NCI-H82 (cell line): ENCODE data around the gene TMEM151A.
"Not testable (repeated sequence)": the region's sequence is repeated elsewhere in the genome, so short reads cannot be mapped to it uniquely, and the experiment has no call there.

Experiments used
- DNase-seq: peaks from one replicate; lab custom pipeline; 2025; lab: John Stamatoyannopoulos, UW

The TMEM151A gene

GRCh38 chr11:66291706-66292542, at the start of gene TMEM151A:
Gene TMEM151A (plus strand): TSS chr11:66291894. CDS start chr11:66292014, 120 bp downstream.
- DNase-seq = peak; percentile 40

- DNase-seq = no peak
Observed at GRCh38 chr11:66242095-66242765, 49.5 kb upstream of the TMEM151A start.

GRCh38 chr11:66243782-66244535, 47.7 kb upstream of the TMEM151A start:
- no peak for DNase-seq

- DNase-seq = no peak
Observed at GRCh38 chr11:66247295-66247694, 44.4 kb upstream of the TMEM151A start.

GRCh38 chr11:66247801-66248200, 43.9 kb upstream of the TMEM151A start:
- no peak for DNase-seq

- no peak for DNase-seq
Observed at GRCh38 chr11:66248903-66249302, 42.8 kb upstream of the TMEM151A start.

- no peak for DNase-seq
Observed at GRCh38 chr11:66251809-66252208, 39.9 kb upstream of the TMEM151A start.

- DNase-seq = not testable (repeated sequence)
Observed at GRCh38 chr11:66253081-66253480, 38.6 kb upstream of the TMEM151A start.

GRCh38 chr11:66258473-66258893, 33.2 kb upstream of the TMEM151A start:
- DNase-seq = no peak

GRCh38 chr11:66259225-66259624, 32.5 kb upstream of the TMEM151A start:
- DNase-seq = no peak

GRCh38 chr11:66259956-66260355, 31.7 kb upstream of the TMEM151A start:
- DNase-seq = no peak

GRCh38 chr11:66261578-66261977, 30.1 kb upstream of the TMEM151A start:
- DNase-seq = no peak

GRCh38 chr11:66262191-66262590, 29.5 kb upstream of the TMEM151A start:
- no peak for DNase-seq

GRCh38 chr11:66262696-66263095, 29.0 kb upstream of the TMEM151A start:
- no peak for DNase-seq

GRCh38 chr11:66263231-66263630, 28.5 kb upstream of the TMEM151A start:
- no peak for DNase-seq

GRCh38 chr11:66263785-66264184, 27.9 kb upstream of the TMEM151A start:
- no peak for DNase-seq

GRCh38 chr11:66264383-66264782, 27.3 kb upstream of the TMEM151A start:
- DNase-seq = no peak

GRCh38 chr11:66264914-66265313, 26.8 kb upstream of the TMEM151A start:
- peak; percentile 60 for DNase-seq

- no peak for DNase-seq
Observed at GRCh38 chr11:66265531-66266377, 25.9 kb upstream of the TMEM151A start.

GRCh38 chr11:66266378-66267038, 25.2 kb upstream of the TMEM151A start:
- no peak for DNase-seq

- DNase-seq = no peak
Observed at GRCh38 chr11:66267039-66267378, 24.7 kb upstream of the TMEM151A start.
